Ecto neural progenitor cell (in vitro differentiated cells): ENCODE data around the gene POLR2H.
A peak's percentile ranks its signal among the peaks of the same experiment; 100 is the strongest.

Experiments
- DNase-seq: peaks from one replicate; pipeline ENCODE4 v3.0.0-alpha.2; 2018; ENCODE audit warnings: low spot score

Gene POLR2H

GRCh38 chr3:184387174-184387714 is 25.7 kb downstream of the POLR2H start:
- DNase-seq, result no peak

DNA sequence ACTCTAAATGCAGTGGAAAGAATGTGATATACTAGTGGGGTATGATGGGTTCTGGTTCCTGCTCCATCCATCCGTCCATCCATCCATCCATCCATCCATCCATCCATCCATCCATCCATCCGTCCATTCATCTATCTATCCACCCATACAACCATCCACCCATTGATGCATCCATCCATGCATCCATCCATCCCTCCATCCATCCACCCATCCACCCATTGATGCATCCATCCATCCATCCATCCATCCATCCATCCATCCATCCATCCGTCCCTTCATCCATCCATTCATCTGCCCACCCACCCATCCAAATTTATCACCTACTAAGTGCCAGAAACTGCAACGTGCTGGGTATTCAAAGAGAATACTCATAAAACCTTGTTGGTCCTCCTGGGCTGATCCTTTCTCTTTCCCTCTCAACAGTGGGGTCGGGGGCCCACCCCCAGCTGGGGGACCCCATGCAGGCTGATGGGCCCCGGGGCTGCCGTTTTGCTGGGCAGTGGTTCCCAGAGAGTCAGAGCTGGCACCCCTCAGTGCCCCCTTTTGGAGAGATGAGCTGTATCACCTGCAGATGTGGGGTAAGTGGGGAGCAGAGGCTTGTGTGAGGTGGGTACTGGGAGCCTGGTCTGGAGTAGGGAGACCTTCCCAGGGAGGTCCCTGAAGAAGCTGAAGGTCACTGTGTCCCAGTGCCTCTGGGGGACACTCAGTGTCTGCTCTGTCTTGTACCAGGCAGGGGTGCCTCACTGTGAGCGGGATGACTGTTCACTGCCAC is 26.8 kb downstream of the POLR2H start:
- DNase-seq, result no peak

GRCh38 chr3:184388936-184389230 is 27.4 kb downstream of the POLR2H start:
- no peak for DNase-seq

- no peak for DNase-seq
Measured at GRCh38 chr3:184389384-184389783, 27.9 kb downstream of the POLR2H start.

DNA sequence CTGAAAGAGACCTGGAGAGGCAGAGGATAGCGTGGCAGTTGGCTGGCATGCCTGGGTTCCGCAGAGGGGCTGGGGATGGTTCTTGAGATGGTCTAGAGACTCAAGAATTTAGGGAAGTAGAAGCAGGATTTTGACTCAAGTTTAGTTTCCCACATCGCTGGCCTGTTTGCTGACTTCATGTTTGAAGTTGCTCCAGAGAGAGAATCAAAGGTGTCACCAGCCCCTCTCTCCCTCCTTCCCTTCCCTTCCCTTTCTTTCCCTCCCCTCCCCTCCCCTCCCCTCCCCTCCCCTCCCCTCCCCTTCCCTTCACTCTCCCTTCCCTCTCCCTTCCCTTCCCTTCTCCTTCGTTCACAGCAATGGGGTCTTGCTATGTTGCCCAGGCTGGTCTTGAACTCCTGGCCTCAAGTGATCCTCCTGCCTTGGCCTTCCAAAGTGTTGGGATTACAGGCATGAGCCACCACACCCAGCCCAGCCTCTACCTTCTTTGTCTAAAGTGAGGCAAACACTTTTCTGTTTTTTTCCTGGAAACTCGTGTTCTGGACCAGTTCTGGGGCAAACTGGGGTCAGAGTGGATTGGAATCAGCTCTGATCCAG is 28.5 kb downstream of the POLR2H start:
- no peak for DNase-seq

DNA sequence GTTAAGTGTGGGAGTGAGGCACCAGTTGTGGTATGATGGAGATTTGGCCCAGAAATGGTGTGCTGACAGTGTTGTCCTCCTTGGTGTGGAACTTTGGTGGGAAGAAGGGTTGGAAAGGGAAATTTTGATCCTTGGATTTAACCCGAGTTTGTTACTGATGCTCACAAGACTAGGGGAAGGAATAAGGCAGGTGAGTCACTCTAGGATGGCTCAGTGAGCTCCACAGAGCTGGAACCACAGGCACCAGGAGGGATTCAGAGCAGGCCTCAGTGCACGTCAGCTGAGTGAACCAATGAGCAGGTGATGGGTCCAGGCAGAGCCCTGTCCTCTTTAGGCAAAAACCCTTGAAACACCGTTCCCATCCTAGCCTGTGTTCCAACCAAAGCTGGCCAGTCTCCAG is 29.8 kb downstream of the POLR2H start:
- no peak for DNase-seq

DNA sequence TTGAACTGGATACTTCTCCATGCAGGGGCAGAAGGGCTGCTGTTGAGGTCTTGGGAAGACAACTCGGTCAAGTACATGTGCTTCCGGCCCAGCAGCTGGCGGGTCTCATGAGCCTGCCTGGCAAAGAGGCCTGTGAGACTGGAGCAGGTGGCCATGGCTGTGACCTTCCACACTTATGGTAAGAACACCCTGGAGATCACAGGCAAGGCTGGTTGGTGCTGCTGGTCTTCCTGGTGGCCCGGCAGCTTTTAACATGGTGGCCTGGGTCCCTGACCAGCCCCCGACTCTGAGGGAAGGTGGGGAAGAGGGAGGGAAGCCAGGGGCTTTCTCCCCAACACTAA is 33.8 kb downstream of the POLR2H start:
- DNase-seq, result no peak

GRCh38 chr3:184399410-184399809 is 37.9 kb downstream of the POLR2H start:
- no peak for DNase-seq

GRCh38 chr3:184405075-184406030 is 43.8 kb downstream of the POLR2H start:
- DNase-seq, result no peak

DNA sequence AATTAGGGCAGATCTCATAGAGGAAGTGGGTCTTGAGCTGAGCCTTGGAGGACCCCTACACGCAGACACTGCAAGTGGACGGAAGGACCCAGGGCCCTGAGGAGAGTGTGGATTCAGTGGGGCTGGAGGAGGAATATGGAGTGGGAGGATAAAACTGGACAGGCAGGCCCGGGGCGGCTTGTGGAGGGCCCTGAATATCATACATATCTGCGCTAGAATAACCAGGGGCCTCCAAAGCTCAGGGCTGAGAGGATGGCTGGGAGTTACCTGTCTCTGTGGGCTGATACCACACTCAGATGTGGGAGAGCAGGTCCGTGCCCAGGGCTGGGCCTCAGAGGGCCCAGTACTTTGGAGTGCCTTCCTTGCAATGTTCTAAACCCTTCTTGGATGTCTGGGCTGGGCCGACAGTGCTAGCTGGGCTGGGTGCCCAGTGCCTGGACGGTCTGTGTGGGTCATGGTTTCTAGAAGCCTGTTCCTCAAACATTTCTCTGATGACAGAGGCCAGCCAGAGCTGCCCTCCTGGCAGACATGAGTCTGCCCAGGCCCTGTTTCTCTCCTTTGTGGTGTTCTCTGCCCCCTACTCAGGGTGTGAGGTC is 47.9 kb downstream of the POLR2H start:
- no peak for DNase-seq

- DNase-seq, result no peak
Measured at GRCh38 chr3:184409946-184410500, 48.5 kb downstream of the POLR2H start.

DNA sequence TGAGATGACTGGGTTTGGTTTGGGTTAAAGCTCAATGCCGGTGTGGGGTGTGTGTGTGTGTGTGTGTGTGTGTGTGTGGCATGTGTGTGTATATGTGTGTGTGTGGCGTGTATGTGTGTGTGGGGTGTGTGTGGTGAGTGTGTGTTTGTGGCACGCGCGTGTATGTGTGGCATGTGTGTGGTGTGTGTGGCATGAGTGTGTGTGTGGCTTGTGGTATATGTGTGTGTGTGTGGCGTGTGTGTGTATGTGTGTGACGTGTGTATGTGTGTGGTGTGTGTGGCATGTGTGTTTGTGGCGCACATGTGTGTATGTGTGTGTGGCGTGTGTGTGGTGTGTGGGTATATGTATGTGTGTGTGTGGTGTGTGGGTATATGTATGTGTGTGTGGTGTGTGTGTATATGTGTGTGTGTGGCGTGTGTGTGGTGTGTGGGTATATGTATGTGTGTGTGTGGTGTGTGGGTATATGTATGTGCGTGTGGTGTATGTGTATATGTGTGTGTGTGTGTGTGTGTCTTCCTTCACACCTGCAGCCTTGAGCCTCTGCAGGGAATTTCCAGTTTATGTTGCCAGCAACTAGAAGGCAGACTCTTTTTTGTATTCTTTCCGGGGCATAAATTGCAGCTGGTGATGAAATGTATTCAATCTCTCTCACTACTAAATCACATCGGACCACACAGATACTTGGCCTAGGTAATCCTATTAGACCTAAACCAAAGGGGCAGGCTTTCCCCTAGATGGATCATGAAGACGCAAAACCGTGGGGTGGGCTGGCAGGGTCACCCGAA is 53.1 kb downstream of the POLR2H start:
- no peak for DNase-seq

- DNase-seq, result no peak
Measured at GRCh38 chr3:184415203-184415490, 53.6 kb downstream of the POLR2H start.

- peak; percentile 70 for DNase-seq
Measured at GRCh38 chr3:184417619-184418327, 56.3 kb downstream of the POLR2H start.
